Lower leg skin (tissue), 4 donors: ENCODE measurements around the gene KCNQ2. TPM values are rescaled to one million over a fixed set of nuclear protein-coding genes. Genes with fewer than 3 reads are reported as not detected.

ENCODE experiments used
- DNase-seq, 2 donors: peaks; one replicate each; pipeline ENCODE4 v3.0.0-alpha.2; 2019; ENCODE audit warnings: low spot score in 2 of 2
- H3K4me3 ChIP-seq: fragments of 200-600 bp; sonication (generic); 2 replicates; pipeline ENCODE4 v1.5.1; 2017; ENCODE audit warnings: mild to moderate bottlenecking, low read depth; ENCODE audit not compliant: poor library complexity, severe bottlenecking
- CTCF ChIP-seq, 3 donors: fragments of 450-650 bp; IDR thresholded peaks; one replicate each; pipeline ENCODE4 v1.5.1; 2016; ENCODE audit warnings: antibody characterized with exemption in 3 of 3, mild to moderate bottlenecking in 3 of 3, moderate library complexity in 2 of 3
- POLR2A ChIP-seq, 2 donors: fragments of 450-650 bp; IDR thresholded peaks; one replicate each; pipeline ENCODE4 v1.6.1; 2016 to 2017; ENCODE audit warnings: antibody characterized with exemption in 2 of 2, mild to moderate bottlenecking in 1 of 2, moderate library complexity in 1 of 2
- WGBS, 2 donors: methylation state at CpG; one replicate each; pipeline ENCODE4 v1.1.5; 2018; 5-methylcytosine and 5-hydroxymethylcytosine counted together
- intact Hi-C: fragments of 100-400 bp; cut with DNase I; formaldehyde crosslinking; loops from one replicate; pipeline ENCODE4 v1.15.0; 2023; ENCODE audit warnings: low total_unique reads
- total RNA-seq, 4 donors: library from RNA; depleted of rRNA; stranded (reverse); fragments of >200 nt; gene quantifications; one replicate each; pipeline ENCODE4 v1.1.0, GENCODE V29; 2016

Gene KCNQ2
- total RNA-seq, 4 donors from 2014 or later = not detected

GRCh38 chr20:63413323-63413722 is 59.1 kb downstream of the KCNQ2 start:
- 72 to 81% methylated on average over 15 to 18 of the region's 18 CpGs for WGBS, 2 donors
- no peak for DNase-seq
- no peak for TF ChIP-seq POLR2A (IDR thresholded peaks at IDR 0.05)
- no peak for TF ChIP-seq CTCF (IDR thresholded peaks at IDR 0.05)
- intact Hi-C loops = no loop called here
- H3K4me3 ChIP-seq = no peak overlapping the region

- TF ChIP-seq POLR2A (IDR thresholded peaks at IDR 0.05) (no peak), CTCF (IDR thresholded peaks at IDR 0.05) (no peak)
- 68% methylated on average over 8 of the region's 8 CpGs for WGBS, 2 donors
- intact Hi-C loops = no loop called here
- DNase-seq = no peak
- no peak overlapping the region for H3K4me3 ChIP-seq
These were observed 59.6 kb downstream of the KCNQ2 start for GRCh38 chr20:63412889-63413288.

- no peak overlapping the region for H3K4me3 ChIP-seq
- intact Hi-C loops = no loop called here
- DNase-seq = no peak
- whole genome bisulfite sequencing, 2 donors = 66 to 67% methylated on average over 39 of the region's 39 CpGs
- TF ChIP-seq POLR2A (IDR thresholded peaks at IDR 0.05) (no peak), CTCF (IDR thresholded peaks at IDR 0.05) (no peak)
These were observed 60.4 kb downstream of the KCNQ2 start for GRCh38 chr20:63411898-63412631.

- DNase-seq = no peak
- H3K4me3 ChIP-seq = no peak overlapping the region
- TF ChIP-seq POLR2A (IDR thresholded peaks at IDR 0.05) = no peak
- TF ChIP-seq CTCF (IDR thresholded peaks at IDR 0.05) = no peak
- WGBS, 2 donors = 64 to 70% methylated on average over 19 to 27 of the region's 27 CpGs
- intact Hi-C loops = no loop called here
These were observed 61.1 kb downstream of the KCNQ2 start for GRCh38 chr20:63411151-63411897.

- no peak overlapping the region for H3K4me3 ChIP-seq
- no peak for TF ChIP-seq POLR2A (IDR thresholded peaks at IDR 0.05)
- no peak for TF ChIP-seq CTCF (IDR thresholded peaks at IDR 0.05)
- no peak for DNase-seq
- WGBS, 2 donors = 84 to 85% methylated on average over 16 to 22 of the region's 23 CpGs
- intact Hi-C loops = no loop called here
These were observed 62.5 kb downstream of the KCNQ2 start for GRCh38 chr20:63409834-63410435.
